Testis (tissue), 5 donors: ENCODE results near the gene CACNA2D1. TPM values are rescaled to one million over a fixed set of nuclear protein-coding genes. Genes with fewer than 3 reads are reported as not detected.

Experiments
- DNase-seq: peaks from one replicate; pipeline ENCODE4 v3.0.0-alpha.2; 2019
- H3K27ac ChIP-seq, 2 donors: fragments of 200-600 bp; sonication (generic); one replicate each; pipeline ENCODE4 v1.5.1; 2019
- H3K27me3 ChIP-seq: fragments of 200-600 bp; sonication (generic); one replicate; pipeline ENCODE4 v1.5.1; 2019
- H3K36me3 ChIP-seq: fragments of 200-600 bp; sonication (generic); one replicate; pipeline ENCODE4 v1.5.1; 2017; ENCODE audit warnings: low read depth; ENCODE audit errors: missing control alignments
- H3K4me1 ChIP-seq: fragments of 200-600 bp; sonication (generic); one replicate; pipeline ENCODE4 v1.5.1; 2019
- H3K4me3 ChIP-seq, 2 donors: fragments of 200-600 bp; sonication (generic); one replicate each; pipeline ENCODE4 v1.5.1; 2017 to 2019
- H3K9me3 ChIP-seq: fragments of 200-600 bp; sonication (generic); one replicate; pipeline ENCODE4 v1.5.1; 2017
- CTCF ChIP-seq, 3 experiments: fragments of 450-650 bp in 2 of 3; fragments of 200-600 bp in 1 of 3; sonication (generic) in 1 of 3; IDR thresholded peaks; one replicate each; pipeline ENCODE4 v1.5.1; 2016 to 2019; ENCODE audit warnings: antibody characterized with exemption in 3 of 3, mild to moderate bottlenecking in 2 of 3, moderate library complexity in 1 of 3
- POLR2A ChIP-seq: fragments of 450-650 bp; IDR thresholded peaks from one replicate; pipeline ENCODE4 v1.6.1; 2017; ENCODE audit warnings: antibody characterized with exemption, mild to moderate bottlenecking, moderate library complexity
- WGBS, 2 donors: methylation state at CpG; one replicate each; pipeline ENCODE4 v1.1.5; 2018; 5-methylcytosine and 5-hydroxymethylcytosine counted together
- intact Hi-C: fragments of 100-400 bp; cut with DNase I; formaldehyde crosslinking; loops from one replicate; pipeline ENCODE4 v1.15.1; 2023; ENCODE audit warnings: low total_unique reads
- long read RNA-seq, 2 donors: transcript quantifications; one replicate each; lab custom pipeline, GENCODE V29; 2026
- polyA plus RNA-seq: library from polyadenylated mRNA; stranded (reverse); fragments of 350-450 nt; fragmentation: Illumina TruSeq; extraction: RNeasy Lipid Tissue Mini Kit (QIAGEN cat#74804); gene quantifications from one replicate; pipeline ENCODE4 v1.2.3, GENCODE V29; 2014; ENCODE audit warnings: low read depth, low replicate concordance; ENCODE audit not compliant: insufficient read depth
- total RNA-seq, 2 donors: library from RNA; depleted of rRNA; stranded (reverse); fragments of >200 nt; gene quantifications; one replicate each; pipeline ENCODE4 v1.2.3, GENCODE V29; 2016

The CACNA2D1 gene
- total RNA-seq (10 to 100 TPM; 28.0 to 29.1 TPM), polyA plus RNA-seq (5.4 TPM)
- long read RNA-seq, donor 1 = 0 reads
- long read RNA-seq, donor 2 = 0 reads

- Histone ChIP-seq H3K27me3 (no peaks in the 10 kb centered on the region), H3K27ac (peak within 1 kb of the TSS; percentile 88 to 92), H3K36me3 (no peaks in the 10 kb centered on the region), H3K9me3 (no peaks in the 10 kb centered on the region), H3K4me1 (peaks cover 7% of the 10 kb centered on the region), H3K4me3 (peak within 1 kb of the TSS; percentile 80 to 86)
- 0% methylated on average over 54 of the region's 82 CpGs; no CpG with 5 or more reads in 1 of the 2 donors for WGBS, 2 donors
- TF ChIP-seq CTCF (IDR thresholded peaks at IDR 0.05) (no peak), POLR2A (no peak)
- intact Hi-C loops = no loop called here
- DNase-seq = peak; percentile 93
These were observed at the start of gene CACNA2D1 for GRCh38 chr7:82443547-82444219. CACNA2D1 (minus strand) TSS chr7:82443777.

GRCh38 chr7:82481499-82482097 lies 38.0 kb upstream of the CACNA2D1 start:
- Histone ChIP-seq H3K9me3 (no peaks in the 10 kb centered on the region), H3K4me1 (no peaks in the 10 kb centered on the region), H3K27me3 (no peaks in the 10 kb centered on the region), H3K4me3 (no peak overlapping the region), H3K36me3 (no peaks in the 10 kb centered on the region), H3K27ac (no peak overlapping the region)
- 85 to 94% methylated on average over 3 of the region's 3 CpGs for WGBS, 2 donors
- intact Hi-C loops = no loop called here
- TF ChIP-seq CTCF (IDR thresholded peaks at IDR 0.05) = peak; percentile 49 to 93 (median 52)
- TF ChIP-seq POLR2A = no peak
- no peak for DNase-seq

GRCh38 chr7:82477733-82478515 lies 34.3 kb upstream of the CACNA2D1 start:
- Histone ChIP-seq H3K4me3 (no peak overlapping the region), H3K27ac (no peak overlapping the region), H3K36me3 (no peaks in the 10 kb centered on the region), H3K4me1 (no peaks in the 10 kb centered on the region), H3K9me3 (no peaks in the 10 kb centered on the region), H3K27me3 (no peaks in the 10 kb centered on the region)
- TF ChIP-seq POLR2A (no peak), CTCF (IDR thresholded peaks at IDR 0.05) (no peak)
- 73 to 74% methylated on average over 2 of the region's 2 CpGs for WGBS, 2 donors
- no peak for DNase-seq
- intact Hi-C loops = no loop called here

GRCh38 chr7:82472966-82473365 lies 29.4 kb upstream of the CACNA2D1 start:
- TF ChIP-seq CTCF (IDR thresholded peaks at IDR 0.05) (no peak), POLR2A (no peak)
- Histone ChIP-seq H3K36me3 (no peaks in the 10 kb centered on the region), H3K4me3 (no peak overlapping the region), H3K27me3 (no peaks in the 10 kb centered on the region), H3K27ac (no peak overlapping the region), H3K4me1 (no peaks in the 10 kb centered on the region), H3K9me3 (no peaks in the 10 kb centered on the region)
- WGBS, 2 donors = 98 to 99% methylated on average over 9 of the region's 9 CpGs
- no peak for DNase-seq
- intact Hi-C loops = no loop called here
